HepG2 (cell line): ENCODE measurements around the gene CLDN15. TPM values are rescaled to one million over a fixed set of nuclear protein-coding genes. Genes with fewer than 3 reads are reported as not detected.

ENCODE experiments used
- CEBPZ ChIP-seq: IDR thresholded peaks from 2 replicates; pipeline ENCODE4 v1.6.1; 2012; ENCODE audit warnings: low read length, improper control_type of control experiment
- CREB3 ChIP-seq: sonication (generic); formaldehyde crosslinking; IDR thresholded peaks from 2 replicates; pipeline ENCODE4 v1.5.0; 2020; ENCODE audit warnings: missing genetic modification reagents
- ELF3 ChIP-seq: IDR thresholded peaks from 2 replicates; pipeline ENCODE4 v1.6.1; 2016; ENCODE audit warnings: missing genetic modification reagents, missing compliant biosample characterization
- HMG20A ChIP-seq: IDR thresholded peaks from 2 replicates; pipeline ENCODE4 v1.6.1; 2016; ENCODE audit warnings: borderline replicate concordance
- HNF1B ChIP-seq: sonication (generic); formaldehyde crosslinking; IDR thresholded peaks from 2 replicates; pipeline ENCODE4 v1.5.1; 2020; ENCODE audit warnings: mild to moderate bottlenecking, moderate library complexity, missing genetic modification reagents
- NCOR1 ChIP-seq: fragments of 200-600 bp; sonication (generic); IDR thresholded peaks from 2 replicates; pipeline ENCODE4 v1.7.0; 2017; ENCODE audit warnings: antibody characterized with exemption, low read length, borderline replicate concordance
- PHF20 ChIP-seq: sonication (generic); formaldehyde crosslinking; IDR thresholded peaks from 2 replicates; pipeline ENCODE4 v1.5.0; 2020; ENCODE audit warnings: mild to moderate bottlenecking, missing genetic modification reagents
- PPARG ChIP-seq: conservative IDR thresholded peaks from 2 replicates; pipeline ENCODE4 v1.6.1; 2016; ENCODE audit warnings: missing biosample characterization, missing genetic modification reagents
- RARA ChIP-seq: IDR thresholded peaks from 2 replicates; pipeline ENCODE4 v1.6.1; 2016; ENCODE audit warnings: missing genetic modification reagents, missing compliant biosample characterization
- SP4 ChIP-seq: sonication (generic); formaldehyde crosslinking; IDR thresholded peaks from 2 replicates; pipeline ENCODE4 v1.8.1; 2023; ENCODE audit warnings: mild to moderate bottlenecking, missing genetic modification reagents
- TEAD2 ChIP-seq: sonication (generic); formaldehyde crosslinking; IDR thresholded peaks from 2 replicates; pipeline ENCODE4 v1.9.0; 2021; ENCODE audit warnings: missing genetic modification reagents
- ZBTB26 ChIP-seq: IDR thresholded peaks from 2 replicates; pipeline ENCODE4 v1.6.1; 2016; ENCODE audit warnings: missing compliant biosample characterization, missing genetic modification reagents, borderline replicate concordance
- ZBTB8A ChIP-seq: sonication (generic); formaldehyde crosslinking; IDR thresholded peaks from 2 replicates; pipeline ENCODE4 v1.4.0; 2020; ENCODE audit warnings: mild to moderate bottlenecking, low read depth, missing genetic modification reagents, borderline replicate concordance
- ZNF318 ChIP-seq: sonication (generic); formaldehyde crosslinking; IDR thresholded peaks from 2 replicates; pipeline ENCODE4 v1.4.0; 2020; ENCODE audit warnings: mild to moderate bottlenecking, missing genetic modification reagents
- ZNF496 ChIP-seq: sonication (generic); formaldehyde crosslinking; IDR thresholded peaks from 2 replicates; pipeline ENCODE4 v1.8.1; 2023; ENCODE audit warnings: mild to moderate bottlenecking, moderate library complexity, missing genetic modification reagents; ENCODE audit not compliant: insufficient replicate concordance
- polyA plus RNA-seq, 8 experiments: library from polyadenylated mRNA; depleted of rRNA in 3 of 8; stranded (reverse) in 7 of 8; unstranded in 1 of 8; fragments of >200 nt; fragmentation: Illumina TruSeq in 4 of 8; extraction: Trizol in 4 of 8; gene quantifications; 2 replicates each; pipeline versions ENCODE4 v1.2.1 to v1.2.3, GENCODE V29; 2011 to 2016; ENCODE audit warnings: low read depth in 4 of 8, missing spikeins in 1 of 8, mixed read lengths in 1 of 8; ENCODE audit not compliant: insufficient read depth in 1 of 8
- total RNA-seq, 5 experiments: library from RNA; depleted of rRNA; stranded (reverse); fragments of >200 nt; fragmentation: Illumina TruSeq; extraction: Trizol; gene quantifications; 2 replicates each; pipeline ENCODE4 v1.2.3, GENCODE V29; 2016; ENCODE audit warnings: low read depth in 1 of 5

The CLDN15 gene
- total and polyA plus RNA-seq, 2 of the 13 experiments (the other 11 are each of a cell fraction or from before 2014, with no cell fraction given): 7.1 to 17.8 TPM

- TF ChIP-seq CEBPZ (no peak), HMG20A (CRISPR knock-in tag) (no peak), HNF1B (CRISPR knock-in tag) (peak; percentile 63), SP4 (CRISPR knock-in tag) (no peak), CREB3 (CRISPR knock-in tag) (no peak), RARA (CRISPR knock-in tag) (no peak), ZBTB8A (CRISPR knock-in tag) (no peak), ZBTB26 (CRISPR knock-in tag) (no peak), ZNF496 (CRISPR knock-in tag) (no peak), TEAD2 (CRISPR knock-in tag) (no peak), ELF3 (CRISPR knock-in tag) (peak; percentile 24; the same call in 1 of the 2 replicates), ZNF318 (no peak), PHF20 (CRISPR knock-in tag) (no peak), NCOR1 (no peak), PPARG (CRISPR knock-in tag) (no peak)
Observed at GRCh38 chr7:101231644-101232043, 6.0 kb downstream of the CLDN15 start (continued).
